ENCODE measurements around the gene FAM184B. TPM values are rescaled to one million over a fixed set of nuclear protein-coding genes. Genes with fewer than 3 reads are reported as not detected.
A peak's percentile ranks its signal among the peaks of the same experiment; 100 is the strongest.

The FAM184B gene
- total RNA-seq, 1 donor from 2014 or later, result not detected

DNA sequence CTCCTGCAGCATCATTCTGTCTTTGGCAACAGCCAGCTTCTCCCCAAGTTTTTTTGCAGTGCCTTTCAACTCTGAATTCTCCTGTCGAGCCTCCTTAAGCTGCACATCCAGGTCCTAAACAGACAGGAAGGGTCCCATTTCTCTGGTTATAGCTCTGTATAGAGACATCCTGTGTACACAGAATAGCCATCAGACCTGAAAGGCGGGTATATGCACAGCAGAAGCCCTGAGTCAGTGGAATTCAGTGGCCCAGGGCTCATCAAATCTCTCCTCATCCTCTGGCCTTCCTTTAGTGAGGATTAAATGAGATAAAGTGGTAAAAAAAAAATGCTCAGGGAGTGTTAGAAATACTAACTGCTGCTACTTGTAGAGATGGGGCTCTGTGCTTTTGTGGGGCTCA lies 73.8 kb downstream of the FAM184B start:
- Mint-ChIP-seq H3K4me3 (ENCODE audit: unreplicated experiment) (no peak overlapping the region), H3K27ac (ENCODE audit: unreplicated experiment) (no peak overlapping the region), H3K9me3 (ENCODE audit: unreplicated experiment) (no peaks in the 10 kb centered on the region)

DNA sequence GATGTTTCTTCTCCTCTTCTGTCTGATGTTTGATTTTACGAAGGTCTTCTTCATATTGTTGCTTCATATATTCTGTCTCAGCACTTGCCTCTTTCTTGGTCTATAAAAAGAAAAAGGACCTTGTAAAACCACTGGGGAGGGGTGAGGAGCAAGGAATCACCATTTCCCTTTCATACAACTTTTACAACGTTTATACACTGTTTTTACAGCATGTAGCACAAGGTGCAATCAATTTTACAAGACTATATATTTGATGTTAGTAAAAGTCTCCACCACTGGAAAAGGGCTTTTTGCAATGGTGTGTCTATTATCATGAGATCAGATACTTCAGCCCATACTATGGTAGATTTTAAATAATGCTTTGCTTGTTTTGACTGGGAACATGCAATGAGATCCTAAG lies 76.3 kb downstream of the FAM184B start:
- Mint-ChIP-seq H3K4me3 (ENCODE audit: unreplicated experiment) (no peak overlapping the region), H3K27ac (ENCODE audit: unreplicated experiment) (no peak overlapping the region), H3K4me1 (ENCODE audit: unreplicated experiment) (no peaks in the 10 kb centered on the region), H3K9me3 (ENCODE audit: unreplicated experiment) (peaks cover 5% of the 10 kb centered on the region), H3K27me3 (ENCODE audit: unreplicated experiment) (peaks cover 2% of the 10 kb centered on the region), H3K36me3 (ENCODE audit: unreplicated experiment) (no peaks in the 10 kb centered on the region)
- TF ChIP-seq, protein P1, sequence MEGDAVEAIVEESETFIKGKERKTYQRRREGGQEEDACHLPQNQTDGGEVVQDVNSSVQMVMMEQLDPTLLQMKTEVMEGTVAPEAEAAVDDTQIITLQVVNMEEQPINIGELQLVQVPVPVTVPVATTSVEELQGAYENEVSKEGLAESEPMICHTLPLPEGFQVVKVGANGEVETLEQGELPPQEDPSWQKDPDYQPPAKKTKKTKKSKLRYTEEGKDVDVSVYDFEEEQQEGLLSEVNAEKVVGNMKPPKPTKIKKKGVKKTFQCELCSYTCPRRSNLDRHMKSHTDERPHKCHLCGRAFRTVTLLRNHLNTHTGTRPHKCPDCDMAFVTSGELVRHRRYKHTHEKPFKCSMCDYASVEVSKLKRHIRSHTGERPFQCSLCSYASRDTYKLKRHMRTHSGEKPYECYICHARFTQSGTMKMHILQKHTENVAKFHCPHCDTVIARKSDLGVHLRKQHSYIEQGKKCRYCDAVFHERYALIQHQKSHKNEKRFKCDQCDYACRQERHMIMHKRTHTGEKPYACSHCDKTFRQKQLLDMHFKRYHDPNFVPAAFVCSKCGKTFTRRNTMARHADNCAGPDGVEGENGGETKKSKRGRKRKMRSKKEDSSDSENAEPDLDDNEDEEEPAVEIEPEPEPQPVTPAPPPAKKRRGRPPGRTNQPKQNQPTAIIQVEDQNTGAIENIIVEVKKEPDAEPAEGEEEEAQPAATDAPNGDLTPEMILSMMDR (IDR thresholded peaks at IDR 0.05), result no peak
- DNase-seq (ENCODE audit: extremely low spot score, unreplicated experiment), result no peak

More for the DNA sequence above, 73.8 kb downstream of the FAM184B start:
- TF ChIP-seq, protein P1 (IDR thresholded peaks at IDR 0.05), result no peak
- H3K4me1 Mint-ChIP-seq (ENCODE audit: unreplicated experiment), result no peaks in the 10 kb centered on the region
- no peaks in the 10 kb centered on the region for H3K36me3 Mint-ChIP-seq (ENCODE audit: unreplicated experiment)
- H3K27me3 Mint-ChIP-seq (ENCODE audit: unreplicated experiment), result peaks cover 2% of the 10 kb centered on the region
- no peak for DNase-seq (ENCODE audit: extremely low spot score, unreplicated experiment)

DNA sequence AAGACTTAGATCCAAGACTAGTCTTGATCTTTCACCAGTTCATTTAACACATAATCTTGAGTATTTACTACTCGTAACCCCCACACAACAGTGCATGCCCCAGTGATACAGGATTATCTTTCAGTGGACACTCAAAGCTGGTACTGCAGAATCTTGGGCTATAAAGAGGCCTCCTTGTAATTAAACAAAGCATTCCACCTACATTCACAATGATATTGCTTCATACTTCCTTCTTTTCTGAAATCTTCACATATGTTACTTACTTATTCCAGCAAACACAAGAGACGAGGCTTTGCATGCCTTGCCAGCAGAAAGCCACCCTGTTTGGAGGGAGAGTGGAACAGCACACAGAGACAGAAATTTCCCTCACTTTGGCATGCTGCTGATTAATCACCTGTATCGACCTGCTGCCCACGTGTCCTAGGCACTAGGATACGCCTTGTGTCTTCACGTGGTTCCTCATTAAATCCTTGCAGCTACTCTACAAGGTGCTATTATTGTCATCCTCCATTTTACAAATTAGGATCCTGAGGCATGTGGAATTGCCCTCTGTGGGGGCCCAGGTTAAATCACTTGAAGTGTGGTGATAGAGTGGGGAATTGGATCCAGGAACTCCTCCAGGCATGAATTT lies 77.3 kb downstream of the FAM184B start:
- TF ChIP-seq, protein P1 (IDR thresholded peaks at IDR 0.05), result no peak
- Mint-ChIP-seq H3K27me3 (ENCODE audit: unreplicated experiment) (peaks cover 2% of the 10 kb centered on the region), H3K9me3 (ENCODE audit: unreplicated experiment) (peaks cover 14% of the 10 kb centered on the region), H3K4me3 (ENCODE audit: unreplicated experiment) (no peak overlapping the region), H3K4me1 (ENCODE audit: unreplicated experiment) (no peaks in the 10 kb centered on the region), H3K36me3 (ENCODE audit: unreplicated experiment) (no peaks in the 10 kb centered on the region), H3K27ac (ENCODE audit: unreplicated experiment) (no peak overlapping the region)
- no peak for DNase-seq (ENCODE audit: extremely low spot score, unreplicated experiment)

DNA sequence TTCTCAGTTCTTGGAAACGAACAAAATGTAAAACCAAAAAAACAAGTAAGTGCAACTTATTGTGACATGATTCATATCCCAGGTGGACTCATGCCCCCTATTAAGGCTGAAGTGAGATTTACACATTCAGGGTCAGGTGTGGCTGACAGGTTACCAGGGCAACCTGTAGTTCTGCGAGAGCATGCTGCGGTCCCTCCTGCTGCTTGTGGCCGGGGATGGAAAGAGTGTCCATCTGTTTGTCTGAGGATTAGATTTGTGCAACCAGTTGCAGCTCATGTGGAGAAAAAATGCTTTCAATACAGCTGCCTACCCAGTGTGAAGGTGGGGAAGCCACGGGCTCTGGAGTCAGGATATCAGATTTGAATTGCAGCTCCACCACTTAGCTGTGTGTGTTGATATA lies 78.8 kb downstream of the FAM184B start:
- no peak overlapping the region for H3K27ac Mint-ChIP-seq (ENCODE audit: unreplicated experiment)

DNA sequence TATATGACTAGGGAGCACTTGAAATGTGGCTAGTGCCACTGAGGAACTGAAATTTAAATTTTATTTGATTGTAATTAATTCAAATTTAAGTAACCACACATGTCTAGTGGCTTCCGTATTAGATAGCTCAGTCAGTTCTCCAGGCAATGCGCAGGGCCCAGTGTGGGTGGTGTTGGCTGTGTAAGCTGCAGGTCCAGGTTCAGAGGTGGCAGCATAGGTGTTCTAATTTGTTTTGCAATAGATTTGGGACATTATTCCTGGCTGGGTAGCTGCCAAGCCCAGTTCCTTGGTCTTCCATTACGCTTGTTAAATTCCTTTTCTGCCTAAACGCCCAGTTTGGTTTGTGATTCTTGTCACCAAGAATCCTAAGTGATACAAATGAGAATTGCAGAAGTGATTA lies 79.5 kb downstream of the FAM184B start:
- no peaks in the 10 kb centered on the region for H3K4me1 Mint-ChIP-seq (ENCODE audit: unreplicated experiment)
- H3K27me3 Mint-ChIP-seq (ENCODE audit: unreplicated experiment), result peaks cover 2% of the 10 kb centered on the region
- no peaks in the 10 kb centered on the region for H3K36me3 Mint-ChIP-seq (ENCODE audit: unreplicated experiment)

More for the DNA sequence above, 78.8 kb downstream of the FAM184B start:
- peak; percentile 40 for DNase-seq (ENCODE audit: extremely low spot score, unreplicated experiment)
- Mint-ChIP-seq H3K9me3 (ENCODE audit: unreplicated experiment) (peaks cover 20% of the 10 kb centered on the region), H3K36me3 (ENCODE audit: unreplicated experiment) (no peaks in the 10 kb centered on the region), H3K4me3 (ENCODE audit: unreplicated experiment) (no peak overlapping the region), H3K4me1 (ENCODE audit: unreplicated experiment) (no peaks in the 10 kb centered on the region), H3K27me3 (ENCODE audit: unreplicated experiment) (peaks cover 2% of the 10 kb centered on the region)
- TF ChIP-seq, protein P1 (IDR thresholded peaks at IDR 0.05), result no peak

More for the DNA sequence above, 79.5 kb downstream of the FAM184B start:
- TF ChIP-seq, protein P1 (IDR thresholded peaks at IDR 0.05), result no peak
- DNase-seq (ENCODE audit: extremely low spot score, unreplicated experiment), result peak; percentile 53
- Mint-ChIP-seq H3K27ac (ENCODE audit: unreplicated experiment) (no peak overlapping the region), H3K4me3 (ENCODE audit: unreplicated experiment) (no peak overlapping the region), H3K9me3 (ENCODE audit: unreplicated experiment) (peaks cover 20% of the 10 kb centered on the region)

Measured in osteocyte (in vitro differentiated cells).